Upper lobe of left lung (tissue), 6 donors: ENCODE data around the gene YAE1. TPM values are rescaled to one million over a fixed set of nuclear protein-coding genes. Genes with fewer than 3 reads are reported as not detected.

Experiments
- ATAC-seq, 2 donors: fragments of 200-7000 bp; cut with Tn5 transposase; one replicate each; pipeline ENCODE4 v1.9.1; 2022; ENCODE audit warnings: mild to moderate bottlenecking in 2 of 2, moderate library complexity in 2 of 2; ENCODE audit not compliant: low FRiP score in 2 of 2
- DNase-seq, 2 donors: peaks; one replicate each; pipeline ENCODE4 v3.0.0-alpha.2; 2019 to 2020
- H3K27ac ChIP-seq, 4 donors: fragments of 200-600 bp; sonication (generic); one replicate each; pipeline ENCODE4 v1.5.1; 2016 to 2019
- H3K27me3 ChIP-seq, 4 donors: fragments of 200-600 bp; sonication (generic); one replicate each; pipeline ENCODE4 v1.5.1; 2017 to 2019
- H3K36me3 ChIP-seq, 4 donors: fragments of 200-600 bp; sonication (generic); one replicate each; pipeline ENCODE4 v1.5.1; 2016 to 2019
- H3K4me1 ChIP-seq, 4 donors: fragments of 200-600 bp; sonication (generic); one replicate each; pipeline ENCODE4 v1.5.1; 2018 to 2019
- H3K4me3 ChIP-seq, 4 donors: fragments of 200-600 bp; sonication (generic); one replicate each; pipeline ENCODE4 v1.5.1; 2017 to 2019; ENCODE audit warnings: mild to moderate bottlenecking in 2 of 4, moderate library complexity in 1 of 4
- H3K9me3 ChIP-seq, 4 donors: fragments of 200-600 bp; sonication (generic); one replicate each; pipeline ENCODE4 v1.5.1; 2018 to 2019
- EP300 ChIP-seq, 4 donors: sonication (generic); formaldehyde crosslinking; IDR thresholded peaks; one replicate each; pipeline ENCODE4 v1.5.1; 2017; ENCODE audit warnings: antibody characterized with exemption in 4 of 4, control low read depth in 2 of 4
- POLR2A ChIP-seq, 4 donors: fragments of 450-650 bp; IDR thresholded peaks; one replicate each; pipeline ENCODE4 v1.5.1; 2016 to 2017; ENCODE audit warnings: antibody characterized with exemption in 4 of 4, mild to moderate bottlenecking in 2 of 4
- POLR2AphosphoS5 ChIP-seq, 2 donors: sonication (generic); formaldehyde crosslinking; IDR thresholded peaks; one replicate each; pipeline ENCODE4 v1.5.1; 2017; ENCODE audit warnings: antibody characterized with exemption in 2 of 2
- WGBS, 2 donors: methylation state at CpG; one replicate each; pipeline ENCODE4 v1.1.5; 2017 to 2018; 5-methylcytosine and 5-hydroxymethylcytosine counted together
- total RNA-seq, 6 donors: library from RNA; depleted of rRNA in 4 of 6; stranded (reverse); fragments of >200 nt in 4 of 6; gene quantifications; one replicate each; pipeline versions ENCODE4 v1.1.0 to v1.2.1, GENCODE V29; 2016 to 2021
- TF ChIP-seq, protein P1 (sequence below), 6 experiments: fragments of 450-650 bp in 4 of 6; fragments of 200-600 bp in 2 of 6; sonication (generic) in 2 of 6; IDR thresholded peaks; one replicate each; pipeline ENCODE4 v1.5.1; 2016 to 2019; ENCODE audit warnings: antibody characterized with exemption in 6 of 6
- donor health status: DM: no; HTN: no; CAD: no; lungs with moderate emphysema.
- donor health status: DM: no; HTN: yes; CAD: no; lungs with severe emphysema.

Gene YAE1
- total RNA-seq, 6 donors from 2014 or later: 1.00 to 21.0 (median 13.2) TPM

DNA sequence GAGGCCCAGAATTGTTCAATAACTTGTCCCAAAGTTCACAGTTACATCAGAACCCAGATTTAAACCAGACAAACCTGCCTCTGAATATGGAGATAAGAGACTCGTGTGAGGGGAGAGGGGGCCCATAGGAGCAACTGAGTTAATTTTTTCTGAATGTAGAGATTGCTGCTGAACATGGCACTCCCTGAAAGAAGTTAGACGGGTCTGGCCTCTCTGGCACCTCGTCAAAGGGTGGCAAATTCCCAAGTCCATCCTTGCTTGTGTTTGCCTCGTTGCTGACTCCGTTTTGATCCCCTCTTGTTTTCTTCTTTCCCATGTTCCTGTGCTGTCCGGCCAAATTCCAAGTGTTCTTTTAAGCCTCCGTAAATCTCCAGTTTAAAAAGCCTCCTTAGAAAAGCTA, 35.2 kb upstream of the YAE1 start:
- 46 to 53% methylated on average over 7 of the region's 7 CpGs for WGBS, 2 donors
- ATAC-seq (no peak), DNase-seq (no peak)
- Histone ChIP-seq H3K27ac (no peak overlapping the region), H3K4me1 (peaks cover 0 to 2% (median 0%) of the 10 kb centered on the region in 4 donors), H3K27me3 (no peaks in the 10 kb centered on the region), H3K9me3 (no peaks in the 10 kb centered on the region), H3K4me3 (no peak overlapping the region), H3K36me3 (no peaks in the 10 kb centered on the region)
- no peak for TF ChIP-seq POLR2A (IDR thresholded peaks at IDR 0.05)
- TF ChIP-seq POLR2AphosphoS5 (IDR thresholded peaks at IDR 0.05): no peak
- TF ChIP-seq, protein P1, sequence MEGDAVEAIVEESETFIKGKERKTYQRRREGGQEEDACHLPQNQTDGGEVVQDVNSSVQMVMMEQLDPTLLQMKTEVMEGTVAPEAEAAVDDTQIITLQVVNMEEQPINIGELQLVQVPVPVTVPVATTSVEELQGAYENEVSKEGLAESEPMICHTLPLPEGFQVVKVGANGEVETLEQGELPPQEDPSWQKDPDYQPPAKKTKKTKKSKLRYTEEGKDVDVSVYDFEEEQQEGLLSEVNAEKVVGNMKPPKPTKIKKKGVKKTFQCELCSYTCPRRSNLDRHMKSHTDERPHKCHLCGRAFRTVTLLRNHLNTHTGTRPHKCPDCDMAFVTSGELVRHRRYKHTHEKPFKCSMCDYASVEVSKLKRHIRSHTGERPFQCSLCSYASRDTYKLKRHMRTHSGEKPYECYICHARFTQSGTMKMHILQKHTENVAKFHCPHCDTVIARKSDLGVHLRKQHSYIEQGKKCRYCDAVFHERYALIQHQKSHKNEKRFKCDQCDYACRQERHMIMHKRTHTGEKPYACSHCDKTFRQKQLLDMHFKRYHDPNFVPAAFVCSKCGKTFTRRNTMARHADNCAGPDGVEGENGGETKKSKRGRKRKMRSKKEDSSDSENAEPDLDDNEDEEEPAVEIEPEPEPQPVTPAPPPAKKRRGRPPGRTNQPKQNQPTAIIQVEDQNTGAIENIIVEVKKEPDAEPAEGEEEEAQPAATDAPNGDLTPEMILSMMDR (IDR thresholded peaks at IDR 0.05): no peak
- no peak for TF ChIP-seq EP300 (IDR thresholded peaks at IDR 0.05)

DNA sequence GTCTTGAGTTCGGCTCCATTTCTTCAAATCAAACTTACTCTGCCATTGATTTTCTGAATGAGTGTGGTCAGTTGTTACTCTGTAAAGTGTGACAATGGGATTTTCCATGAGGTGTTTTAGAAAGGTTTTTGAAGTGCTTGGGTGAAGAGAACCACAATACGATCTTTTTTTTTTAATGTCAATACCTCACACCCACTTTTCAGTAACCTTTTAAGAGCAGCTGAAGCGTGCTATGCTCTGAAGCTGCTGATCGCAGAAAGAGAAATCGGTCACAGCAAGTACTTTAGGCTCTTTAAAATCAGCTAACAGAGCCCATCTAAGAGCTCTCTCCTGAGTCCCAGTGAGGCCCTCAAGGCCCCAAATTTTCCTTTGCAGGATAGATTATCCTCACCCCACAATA, 34.4 kb upstream of the YAE1 start:
- no peak overlapping the region for H3K4me3 ChIP-seq

DNA sequence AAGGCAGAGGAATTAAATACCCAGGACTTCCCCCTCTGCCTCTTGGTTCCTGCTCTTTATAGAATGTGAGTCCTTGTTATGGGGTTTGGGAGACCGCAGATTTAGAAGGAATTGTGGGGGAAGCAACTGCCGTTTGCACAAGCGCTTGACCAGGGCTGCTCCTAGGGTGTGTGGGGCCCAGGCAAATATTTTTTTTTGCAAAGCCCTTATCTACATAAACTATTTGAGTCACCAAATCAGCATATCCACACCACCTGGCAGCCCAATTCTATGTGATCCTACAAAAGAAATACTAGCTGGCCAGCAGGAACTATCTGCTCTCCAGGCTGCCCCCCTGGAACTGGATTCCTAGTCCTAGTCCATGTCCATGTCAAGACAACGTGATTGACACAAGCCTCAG, 33.4 kb upstream of the YAE1 start:
- H3K27ac ChIP-seq: no peak overlapping the region
- 84 to 86% methylated on average over 4 of the region's 4 CpGs for WGBS, 2 donors
- TF ChIP-seq EP300 (IDR thresholded peaks at IDR 0.05): no peak
- TF ChIP-seq POLR2AphosphoS5 (IDR thresholded peaks at IDR 0.05): no peak
- TF ChIP-seq POLR2A (IDR thresholded peaks at IDR 0.05): no peak
- TF ChIP-seq, protein P1 (IDR thresholded peaks at IDR 0.05): no peak
- no peaks in the 10 kb centered on the region for H3K36me3 ChIP-seq
- H3K9me3 ChIP-seq: no peaks in the 10 kb centered on the region
- no peaks in the 10 kb centered on the region for H3K27me3 ChIP-seq
- no peak overlapping the region for H3K4me3 ChIP-seq
- peaks cover 0 to 2% (median 0%) of the 10 kb centered on the region in 4 donors for H3K4me1 ChIP-seq
- no peak for ATAC-seq
- DNase-seq: no peak

More for the DNA sequence above, 34.4 kb upstream of the YAE1 start:
- WGBS, 2 donors: 66 to 83% methylated on average over 5 of the region's 5 CpGs
- DNase-seq: no peak
- Histone ChIP-seq H3K4me1 (peaks cover 0 to 2% (median 0%) of the 10 kb centered on the region in 4 donors), H3K27me3 (no peaks in the 10 kb centered on the region), H3K9me3 (no peaks in the 10 kb centered on the region), H3K36me3 (no peaks in the 10 kb centered on the region), H3K27ac (no peak overlapping the region)
- no peak for ATAC-seq
- TF ChIP-seq POLR2AphosphoS5 (IDR thresholded peaks at IDR 0.05): no peak
- TF ChIP-seq POLR2A (IDR thresholded peaks at IDR 0.05): no peak
- TF ChIP-seq EP300 (IDR thresholded peaks at IDR 0.05): no peak
- TF ChIP-seq, protein P1 (IDR thresholded peaks at IDR 0.05): no peak

DNA sequence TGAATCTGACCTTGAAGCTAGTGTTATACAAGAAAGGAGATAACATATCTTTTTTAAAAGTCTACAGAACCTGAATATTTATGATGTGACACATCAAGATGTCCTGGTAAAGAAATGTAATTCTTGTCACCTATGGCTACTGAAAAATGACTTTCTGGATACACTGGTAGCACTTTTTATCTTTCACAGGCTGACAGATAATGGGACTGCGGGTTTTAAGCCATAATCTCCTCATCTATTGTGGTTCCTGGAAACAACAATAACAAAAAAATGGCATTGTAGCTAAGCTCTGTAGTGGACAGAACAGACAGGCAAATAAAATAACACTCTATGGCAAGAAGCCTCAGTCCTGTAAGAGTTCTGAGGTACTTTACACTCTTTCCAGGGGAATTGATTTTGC, 31.6 kb upstream of the YAE1 start:
- TF ChIP-seq, protein P1 (IDR thresholded peaks at IDR 0.05): no peak
- no peak for TF ChIP-seq POLR2AphosphoS5 (IDR thresholded peaks at IDR 0.05)
- TF ChIP-seq POLR2A (IDR thresholded peaks at IDR 0.05): no peak
- TF ChIP-seq EP300 (IDR thresholded peaks at IDR 0.05): no peak
- Histone ChIP-seq H3K36me3 (no peaks in the 10 kb centered on the region), H3K4me3 (no peak overlapping the region), H3K4me1 (peaks cover 0 to 2% (median 0%) of the 10 kb centered on the region in 4 donors), H3K27ac (no peak overlapping the region), H3K9me3 (no peaks in the 10 kb centered on the region), H3K27me3 (no peaks in the 10 kb centered on the region)
- WGBS, 2 donors: 66 to 81% methylated on average over 1 of the region's 1 CpG
- ATAC-seq: no peak
- no peak for DNase-seq

DNA sequence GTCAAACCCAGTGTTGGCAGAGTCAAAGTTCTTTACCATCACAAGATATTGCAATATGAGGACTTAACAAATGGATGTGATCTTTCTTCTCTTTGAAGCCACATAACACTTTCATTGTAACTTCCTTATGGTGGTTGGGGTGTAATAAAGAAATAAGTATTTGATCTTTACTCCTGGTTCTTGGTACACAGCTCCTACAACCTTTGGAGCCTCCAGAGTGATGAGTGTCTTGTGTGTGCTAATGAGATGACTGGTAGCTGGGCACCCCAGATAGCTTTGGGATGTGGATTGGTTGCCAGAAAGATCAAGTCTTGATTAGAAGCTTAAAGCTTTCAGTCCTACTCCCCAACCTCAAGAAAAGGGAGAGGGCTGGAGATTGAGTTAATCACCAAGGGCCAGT, 31.1 kb upstream of the YAE1 start:
- Histone ChIP-seq H3K36me3 (no peaks in the 10 kb centered on the region), H3K4me3 (no peak overlapping the region), H3K27ac (no peak overlapping the region), H3K9me3 (no peaks in the 10 kb centered on the region), H3K4me1 (peaks cover 0 to 2% (median 0%) of the 10 kb centered on the region in 4 donors), H3K27me3 (no peaks in the 10 kb centered on the region)
- DNase-seq (no peak), ATAC-seq (no peak)
- TF ChIP-seq EP300 (IDR thresholded peaks at IDR 0.05) (no peak), POLR2A (IDR thresholded peaks at IDR 0.05) (no peak), POLR2AphosphoS5 (IDR thresholded peaks at IDR 0.05) (no peak)
- TF ChIP-seq, protein P1 (IDR thresholded peaks at IDR 0.05): no peak
